Tibial nerve (tissue), 4 donors: ENCODE measurements around the gene BEND5. TPM values are rescaled to one million over a fixed set of nuclear protein-coding genes. Genes with fewer than 3 reads are reported as not detected.

Experiments
- DNase-seq, 2 donors: peaks; one replicate each; pipeline ENCODE4 v3.0.0-alpha.2; 2019; ENCODE audit warnings: low spot score in 2 of 2
- H3K27ac ChIP-seq, 4 donors: fragments of 200-600 bp; sonication (generic) in 3 of 4; one replicate each; pipeline ENCODE4 v1.5.1; 2017 to 2019; ENCODE audit warnings: mild to moderate bottlenecking in 1 of 4
- H3K27me3 ChIP-seq, 2 donors: fragments of 200-600 bp; sonication (generic) in 1 of 2; one replicate each; pipeline versions ENCODE4 v1.5.1 to v1.6.0; 2017 to 2019
- H3K36me3 ChIP-seq, 3 donors: fragments of 200-600 bp; sonication (generic); one replicate each; pipeline ENCODE4 v1.5.1; 2018 to 2019
- H3K4me1 ChIP-seq, 4 donors: fragments of 200-600 bp; sonication (generic) in 3 of 4; one replicate each; pipeline ENCODE4 v1.5.1; 2017 to 2019
- H3K4me3 ChIP-seq, 4 donors: fragments of 200-600 bp; sonication (generic) in 3 of 4; one replicate each; pipeline ENCODE4 v1.5.1; 2017 to 2019; ENCODE audit warnings: mild to moderate bottlenecking in 1 of 4, moderate library complexity in 1 of 4
- H3K9me3 ChIP-seq, 4 donors: fragments of 200-600 bp; sonication (generic) in 3 of 4; one replicate each; pipeline ENCODE4 v1.5.1; 2017 to 2019
- CTCF ChIP-seq, 5 experiments: fragments of 200-600 bp in 3 of 5; fragments of 450-650 bp in 2 of 5; sonication (generic) in 3 of 5; IDR thresholded peaks; one replicate each; pipeline ENCODE4 v1.5.1; 2016 to 2019; ENCODE audit warnings: antibody characterized with exemption in 5 of 5, mild to moderate bottlenecking in 3 of 5, moderate library complexity in 2 of 5
- EP300 ChIP-seq, 2 donors: sonication (generic); formaldehyde crosslinking; IDR thresholded peaks; one replicate each; pipeline ENCODE4 v1.6.1; 2017; ENCODE audit warnings: antibody characterized with exemption in 2 of 2, mild to moderate bottlenecking in 1 of 2
- POLR2A ChIP-seq, 2 donors: fragments of 450-650 bp; IDR thresholded peaks; one replicate each; pipeline ENCODE4 v1.6.1; 2017; ENCODE audit warnings: antibody characterized with exemption in 2 of 2, mild to moderate bottlenecking in 2 of 2, moderate library complexity in 2 of 2
- WGBS, 2 donors: methylation state at CpG; one replicate each; pipeline ENCODE4 v1.1.5; 2018; 5-methylcytosine and 5-hydroxymethylcytosine counted together
- total RNA-seq, 4 donors: library from RNA; depleted of rRNA; stranded (reverse); fragments of >200 nt; gene quantifications; one replicate each; pipeline ENCODE4 v1.1.0, GENCODE V29; 2016

The BEND5 gene
- total RNA-seq, 4 donors from 2014 or later, result 1.5 to 4.7 (median 2.8) TPM

GRCh38 chr1:48793863-48794262 is 17.2 kb upstream of the BEND5 start:
- Histone ChIP-seq H3K4me1 (no peaks in the 10 kb centered on the region), H3K27me3 (no peaks in the 10 kb centered on the region), H3K4me3 (no peak overlapping the region), H3K9me3 (no peaks in the 10 kb centered on the region), H3K27ac (no peak overlapping the region), H3K36me3 (no peaks in the 10 kb centered on the region)
- DNase-seq, result no peak
- 65 to 71% methylated on average over 1 of the region's 1 CpG for WGBS, 2 donors
- no peak for TF ChIP-seq CTCF (IDR thresholded peaks at IDR 0.05)
- no peak for TF ChIP-seq POLR2A (IDR thresholded peaks at IDR 0.05)
- TF ChIP-seq EP300 (IDR thresholded peaks at IDR 0.05), result no peak

- H3K36me3 ChIP-seq, result no peaks in the 10 kb centered on the region
- WGBS, 2 donors, result 53 to 56% methylated on average over 1 of the region's 1 CpG
- H3K27me3 ChIP-seq, result no peaks in the 10 kb centered on the region
- H3K9me3 ChIP-seq, result no peaks in the 10 kb centered on the region
- no peak overlapping the region for H3K4me3 ChIP-seq
- H3K4me1 ChIP-seq, result no peaks in the 10 kb centered on the region
- no peak for DNase-seq
- TF ChIP-seq EP300 (IDR thresholded peaks at IDR 0.05) (no peak), CTCF (IDR thresholded peaks at IDR 0.05) (no peak), POLR2A (IDR thresholded peaks at IDR 0.05) (no peak)
- H3K27ac ChIP-seq, result no peak overlapping the region
Observed at GRCh38 chr1:48792961-48793360, 16.3 kb upstream of the BEND5 start.

GRCh38 chr1:48790397-48790796 is 13.7 kb upstream of the BEND5 start:
- H3K27ac ChIP-seq, result no peak overlapping the region
- TF ChIP-seq POLR2A (IDR thresholded peaks at IDR 0.05), result no peak
- TF ChIP-seq EP300 (IDR thresholded peaks at IDR 0.05), result no peak
- TF ChIP-seq CTCF (IDR thresholded peaks at IDR 0.05), result no peak
- H3K4me1 ChIP-seq, result no peaks in the 10 kb centered on the region
- H3K36me3 ChIP-seq, result no peaks in the 10 kb centered on the region
- no peaks in the 10 kb centered on the region for H3K27me3 ChIP-seq
- no peak overlapping the region for H3K4me3 ChIP-seq
- no peak for DNase-seq
- no peaks in the 10 kb centered on the region for H3K9me3 ChIP-seq

- H3K27ac ChIP-seq, result no peak overlapping the region
Observed at GRCh38 chr1:48789903-48790302, 13.2 kb upstream of the BEND5 start.

GRCh38 chr1:48785869-48786268 is 9.2 kb upstream of the BEND5 start:
- 71 to 77% methylated on average over 1 of the region's 1 CpG for WGBS, 2 donors
- no peak for TF ChIP-seq CTCF (IDR thresholded peaks at IDR 0.05)
- no peak for TF ChIP-seq EP300 (IDR thresholded peaks at IDR 0.05)
- no peak for TF ChIP-seq POLR2A (IDR thresholded peaks at IDR 0.05)
- Histone ChIP-seq H3K4me1 (no peaks in the 10 kb centered on the region), H3K27ac (no peak overlapping the region), H3K36me3 (no peaks in the 10 kb centered on the region), H3K9me3 (no peaks in the 10 kb centered on the region), H3K27me3 (no peaks in the 10 kb centered on the region), H3K4me3 (no peak overlapping the region)
- no peak for DNase-seq

More at GRCh38 chr1:48789903-48790302, 13.2 kb upstream of the BEND5 start:
- no peaks in the 10 kb centered on the region for H3K9me3 ChIP-seq
- TF ChIP-seq POLR2A (IDR thresholded peaks at IDR 0.05) (no peak), EP300 (IDR thresholded peaks at IDR 0.05) (no peak), CTCF (IDR thresholded peaks at IDR 0.05) (no peak)
- H3K27me3 ChIP-seq, result no peaks in the 10 kb centered on the region
- H3K4me3 ChIP-seq, result no peak overlapping the region
- WGBS, 2 donors, result 59 to 60% methylated on average over 4 of the region's 4 CpGs
- H3K36me3 ChIP-seq, result no peaks in the 10 kb centered on the region
- no peak for DNase-seq
- H3K4me1 ChIP-seq, result no peaks in the 10 kb centered on the region
